Memory B cell (primary cell): Measurements from ENCODE around the gene SLC26A9.
A peak's percentile ranks its signal among the peaks of the same experiment; 100 is the strongest.

Source experiments
- ATAC-seq: fragments of 150-1000 bp; cut with Tn5 transposase; 2 replicates; pipeline ENCODE4 v1.10.0; 2021; ENCODE audit warnings: low read depth, mild to moderate bottlenecking, moderate library complexity
- DNase-seq, 2 donors: peaks; one replicate each; pipeline ENCODE4 v3.0.0; 2022; ENCODE audit warnings: low spot score in 2 of 2
- H3K27ac Mint-ChIP-seq: one replicate; pipeline ENCODE4 v1.8.0; 2022; ENCODE audit warnings: mild to moderate bottlenecking, moderate library complexity, mixed read lengths
- H3K27me3 Mint-ChIP-seq: one replicate; pipeline ENCODE4 v1.8.0; 2022; ENCODE audit warnings: mixed read lengths
- H3K36me3 Mint-ChIP-seq: one replicate; pipeline ENCODE4 v1.8.0; 2022; ENCODE audit warnings: mild to moderate bottlenecking, mixed read lengths
- H3K4me1 Mint-ChIP-seq: one replicate; pipeline ENCODE4 v1.8.0; 2022; ENCODE audit warnings: mixed read lengths
- H3K4me3 Mint-ChIP-seq: one replicate; pipeline ENCODE4 v1.8.0; 2022; ENCODE audit warnings: mild to moderate bottlenecking, moderate library complexity, mixed read lengths
- H3K9me3 Mint-ChIP-seq: one replicate; pipeline ENCODE4 v1.8.0; 2022; ENCODE audit warnings: mixed read lengths

The SLC26A9 gene, protein sequence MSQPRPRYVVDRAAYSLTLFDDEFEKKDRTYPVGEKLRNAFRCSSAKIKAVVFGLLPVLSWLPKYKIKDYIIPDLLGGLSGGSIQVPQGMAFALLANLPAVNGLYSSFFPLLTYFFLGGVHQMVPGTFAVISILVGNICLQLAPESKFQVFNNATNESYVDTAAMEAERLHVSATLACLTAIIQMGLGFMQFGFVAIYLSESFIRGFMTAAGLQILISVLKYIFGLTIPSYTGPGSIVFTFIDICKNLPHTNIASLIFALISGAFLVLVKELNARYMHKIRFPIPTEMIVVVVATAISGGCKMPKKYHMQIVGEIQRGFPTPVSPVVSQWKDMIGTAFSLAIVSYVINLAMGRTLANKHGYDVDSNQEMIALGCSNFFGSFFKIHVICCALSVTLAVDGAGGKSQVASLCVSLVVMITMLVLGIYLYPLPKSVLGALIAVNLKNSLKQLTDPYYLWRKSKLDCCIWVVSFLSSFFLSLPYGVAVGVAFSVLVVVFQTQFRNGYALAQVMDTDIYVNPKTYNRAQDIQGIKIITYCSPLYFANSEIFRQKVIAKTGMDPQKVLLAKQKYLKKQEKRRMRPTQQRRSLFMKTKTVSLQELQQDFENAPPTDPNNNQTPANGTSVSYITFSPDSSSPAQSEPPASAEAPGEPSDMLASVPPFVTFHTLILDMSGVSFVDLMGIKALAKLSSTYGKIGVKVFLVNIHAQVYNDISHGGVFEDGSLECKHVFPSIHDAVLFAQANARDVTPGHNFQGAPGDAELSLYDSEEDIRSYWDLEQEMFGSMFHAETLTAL

DNA sequence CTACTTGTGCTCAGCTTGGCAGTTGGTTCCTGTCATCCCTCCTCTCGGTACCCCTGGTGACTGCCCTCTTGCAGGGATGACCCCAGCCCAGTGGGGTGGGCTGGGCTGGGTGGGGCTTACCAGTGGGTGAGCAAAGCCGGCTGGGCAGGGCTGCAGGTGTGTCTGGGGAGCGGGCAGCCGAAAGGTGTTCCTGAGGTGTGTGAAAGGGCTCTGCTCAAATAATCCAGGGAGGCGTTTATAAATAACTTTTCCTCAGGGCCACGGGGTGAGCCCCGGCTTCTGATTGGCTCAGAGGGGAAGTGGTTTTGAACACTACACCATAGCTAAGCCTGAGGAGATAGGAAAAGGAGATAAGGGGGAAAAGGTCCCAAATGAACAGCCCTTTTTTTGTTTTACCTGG, at the start of gene SLC26A9:
Gene SLC26A9, minus strand, starts transcription at position 212 of the 400 bp plus-strand sequence. CDS start 7,636 bp downstream, outside the sequence.
- no peaks in the 10 kb centered on the region for H3K9me3 Mint-ChIP-seq
- H3K4me3 Mint-ChIP-seq: no peak within 1 kb of the TSS
- ATAC-seq (no peak), DNase-seq (no peak)
- no peaks in the 10 kb centered on the region for H3K36me3 Mint-ChIP-seq
- peaks cover 26% of the 10 kb centered on the region for H3K27me3 Mint-ChIP-seq
- no peak within 1 kb of the TSS for H3K27ac Mint-ChIP-seq
- peaks cover 5% of the 10 kb centered on the region for H3K4me1 Mint-ChIP-seq

DNA sequence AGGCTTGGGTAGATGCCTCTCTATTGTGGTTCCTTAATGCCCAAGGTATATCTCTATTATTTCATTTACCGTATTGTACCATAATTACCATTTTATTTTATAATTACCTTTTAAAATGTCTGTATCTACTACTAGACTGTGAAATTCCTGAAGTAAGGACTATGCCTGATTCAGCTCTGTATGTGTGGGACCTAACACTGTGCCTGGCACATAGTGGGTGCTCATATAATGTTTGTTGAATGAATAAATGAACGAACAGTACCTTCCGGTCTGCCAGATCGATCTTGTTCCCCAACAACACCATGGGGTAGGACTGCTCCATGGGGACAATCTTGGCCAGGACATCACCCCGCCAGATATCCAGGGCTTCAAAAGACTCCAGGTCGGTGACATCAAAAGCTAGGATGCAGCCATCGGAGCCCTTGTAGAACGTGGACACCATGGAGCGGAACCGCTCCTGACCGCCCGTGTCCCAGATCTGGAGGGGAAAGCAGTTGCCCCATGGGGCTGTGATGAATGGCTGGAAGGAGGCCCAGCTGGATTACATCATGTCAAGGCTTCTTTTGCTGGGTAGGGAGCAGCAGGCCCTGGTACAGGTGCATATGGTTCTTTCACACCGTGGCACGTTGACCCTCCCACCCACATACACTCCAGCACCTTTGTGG, 49.1 kb upstream of the SLC26A9 start:
- peaks cover 3% of the 10 kb centered on the region for H3K9me3 Mint-ChIP-seq

DNA sequence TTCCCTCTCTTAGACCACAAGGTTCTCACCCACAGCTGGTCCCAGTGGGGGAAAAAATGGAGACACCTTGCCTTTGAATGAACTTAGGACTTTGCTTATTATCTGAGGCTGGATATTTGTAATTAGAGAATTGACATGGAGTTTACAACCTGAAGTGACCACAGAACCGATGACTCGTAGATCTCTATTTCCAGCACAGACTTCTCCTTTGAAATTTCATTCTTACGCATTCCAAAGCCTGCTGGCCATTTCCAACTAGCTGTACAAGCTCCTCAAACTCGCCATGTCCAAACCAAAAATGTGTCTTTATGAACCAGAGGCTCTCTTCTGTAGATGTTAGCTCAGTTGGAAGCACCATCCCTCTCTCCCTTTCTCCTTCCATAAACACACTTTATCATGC, 48.0 kb upstream of the SLC26A9 start:
- Mint-ChIP-seq H3K4me3 (no peak overlapping the region), H3K9me3 (no peaks in the 10 kb centered on the region), H3K36me3 (no peaks in the 10 kb centered on the region), H3K4me1 (peaks cover 5% of the 10 kb centered on the region), H3K27ac (no peak overlapping the region), H3K27me3 (peaks cover 11% of the 10 kb centered on the region)
- DNase-seq (no peak), ATAC-seq (no peak)

More for the DNA sequence above, 49.1 kb upstream of the SLC26A9 start:
- no peak for DNase-seq
- H3K27me3 Mint-ChIP-seq: peaks cover 11% of the 10 kb centered on the region
- no peak overlapping the region for H3K4me3 Mint-ChIP-seq
- peaks cover 10% of the 10 kb centered on the region for H3K4me1 Mint-ChIP-seq
- H3K36me3 Mint-ChIP-seq: peaks cover 2% of the 10 kb centered on the region
- ATAC-seq: no peak
- no peak overlapping the region for H3K27ac Mint-ChIP-seq

DNA sequence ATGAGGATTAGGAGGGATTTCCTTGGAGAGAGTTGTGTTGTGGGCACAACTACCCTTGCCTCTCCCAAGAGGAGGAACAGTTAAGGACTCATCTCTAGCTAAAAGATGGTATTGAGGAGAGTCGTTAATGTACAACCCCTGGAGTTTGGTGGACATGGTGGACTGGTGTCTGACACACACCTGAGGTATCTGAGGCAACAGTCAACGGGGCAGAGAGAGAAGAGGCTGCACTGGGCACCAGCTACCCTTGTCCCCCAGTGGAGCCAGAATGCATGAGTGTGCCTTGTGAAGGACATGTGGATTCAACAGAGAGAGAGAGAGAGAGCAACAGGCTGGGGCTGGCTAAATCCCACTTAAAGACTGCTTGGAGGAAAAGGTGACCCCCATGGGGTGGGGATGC, 47.0 kb upstream of the SLC26A9 start:
- peaks cover 5% of the 10 kb centered on the region for H3K4me1 Mint-ChIP-seq
- no peaks in the 10 kb centered on the region for H3K9me3 Mint-ChIP-seq
- no peaks in the 10 kb centered on the region for H3K36me3 Mint-ChIP-seq

DNA sequence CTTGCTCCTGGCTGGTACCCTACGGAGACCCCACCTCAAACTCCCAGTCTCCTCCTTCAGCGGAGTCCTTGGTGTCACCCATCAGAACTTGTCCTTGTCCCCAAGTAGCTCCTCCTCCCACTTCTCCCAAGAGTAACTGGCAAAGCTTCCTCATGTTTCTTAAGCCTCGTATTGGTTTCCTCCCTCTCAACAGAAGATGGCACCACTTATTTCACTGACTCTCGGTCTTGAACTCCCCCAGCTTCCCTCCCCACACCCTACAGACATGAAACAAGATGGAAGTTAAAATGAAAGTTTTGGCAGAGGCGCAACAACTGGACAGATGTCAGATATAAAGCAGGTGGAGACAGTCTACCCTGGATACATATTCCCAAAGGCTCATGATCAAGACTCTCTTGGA, 46.5 kb upstream of the SLC26A9 start:
- Mint-ChIP-seq H3K4me3 (no peak overlapping the region), H3K4me1 (peaks cover 5% of the 10 kb centered on the region), H3K36me3 (no peaks in the 10 kb centered on the region), H3K27me3 (peaks cover 11% of the 10 kb centered on the region), H3K9me3 (no peaks in the 10 kb centered on the region), H3K27ac (no peak overlapping the region)
- no peak for DNase-seq
- ATAC-seq: no peak

More for the DNA sequence above, 47.0 kb upstream of the SLC26A9 start:
- Mint-ChIP-seq H3K27me3 (peaks cover 11% of the 10 kb centered on the region), H3K27ac (no peak overlapping the region), H3K4me3 (no peak overlapping the region)
- no peak for DNase-seq
- ATAC-seq: no peak

DNA sequence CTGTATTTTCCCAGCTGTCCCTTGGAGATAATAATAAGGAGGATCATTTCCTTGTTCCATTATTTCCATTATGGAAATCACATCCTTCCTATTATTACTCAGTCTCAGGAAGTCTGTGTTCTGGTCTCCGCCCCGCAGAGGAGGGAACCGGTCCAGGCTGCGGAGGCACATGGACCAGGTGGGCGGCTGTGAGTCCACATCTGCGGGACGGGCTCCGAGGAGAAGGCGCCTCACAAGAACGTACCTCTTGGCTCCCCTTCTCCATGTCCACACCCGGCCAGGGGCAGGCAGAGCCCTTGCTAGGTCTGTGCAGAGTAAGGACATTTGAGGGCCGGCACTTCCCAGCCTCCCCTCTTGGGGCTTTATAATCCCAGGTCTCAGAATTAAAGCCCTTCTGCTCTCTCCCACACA, 45.3 kb upstream of the SLC26A9 start:
- H3K9me3 Mint-ChIP-seq: no peaks in the 10 kb centered on the region
- DNase-seq (no peak), ATAC-seq (no peak)
- H3K27me3 Mint-ChIP-seq: peaks cover 11% of the 10 kb centered on the region
- H3K27ac Mint-ChIP-seq: no peak overlapping the region
- no peaks in the 10 kb centered on the region for H3K36me3 Mint-ChIP-seq
- peaks cover 5% of the 10 kb centered on the region for H3K4me1 Mint-ChIP-seq
- no peak overlapping the region for H3K4me3 Mint-ChIP-seq

DNA sequence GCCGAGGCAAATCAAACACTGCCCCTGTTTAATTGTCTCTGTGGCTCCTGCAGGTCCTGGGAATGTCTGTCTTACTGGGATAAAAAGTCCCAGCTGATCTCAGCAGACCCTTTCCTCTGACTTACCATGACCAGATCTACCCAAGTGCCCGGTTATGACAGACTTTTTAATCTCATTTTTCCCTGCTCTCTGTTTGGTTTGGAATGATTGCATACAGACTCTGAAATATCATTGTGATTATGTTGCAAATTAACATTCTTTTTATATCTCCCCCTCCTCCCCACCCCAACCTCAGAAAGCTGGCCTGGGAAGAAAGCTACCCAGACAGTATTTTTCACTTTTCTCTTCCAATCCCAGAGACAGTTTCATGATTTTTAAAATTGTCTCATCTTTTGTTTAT, 43.6 kb upstream of the SLC26A9 start:
- Mint-ChIP-seq H3K27ac (no peak overlapping the region), H3K4me3 (no peak overlapping the region), H3K4me1 (peaks cover 5% of the 10 kb centered on the region), H3K36me3 (peaks cover 2% of the 10 kb centered on the region), H3K9me3 (peaks cover 1% of the 10 kb centered on the region), H3K27me3 (peaks cover 9% of the 10 kb centered on the region)
- ATAC-seq: no peak
- DNase-seq: no peak

DNA sequence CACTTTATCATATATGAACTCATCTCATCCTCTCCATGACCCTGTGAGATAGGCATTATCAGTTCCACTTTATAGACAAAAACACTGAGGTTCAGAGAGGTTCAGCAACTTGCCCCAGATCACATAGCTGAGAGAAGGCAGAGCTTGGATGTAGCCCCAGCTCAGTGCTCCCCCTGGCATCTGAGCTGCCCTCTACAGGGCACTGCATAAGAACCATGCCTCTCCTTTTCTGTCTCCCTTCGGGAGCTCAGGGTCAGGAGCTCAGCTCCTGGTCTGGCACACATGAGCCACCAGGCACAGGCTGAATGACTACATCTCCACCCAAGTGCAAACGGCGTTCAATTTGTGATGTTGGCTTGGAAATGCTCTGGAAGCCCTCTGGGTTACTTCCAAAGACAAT, 43.0 kb upstream of the SLC26A9 start:
- Mint-ChIP-seq H3K4me3 (no peak overlapping the region), H3K27me3 (peaks cover 7% of the 10 kb centered on the region), H3K36me3 (peaks cover 3% of the 10 kb centered on the region), H3K27ac (no peak overlapping the region), H3K4me1 (peaks cover 3% of the 10 kb centered on the region), H3K9me3 (peaks cover 1% of the 10 kb centered on the region)
- ATAC-seq: no peak
- DNase-seq: no peak

DNA sequence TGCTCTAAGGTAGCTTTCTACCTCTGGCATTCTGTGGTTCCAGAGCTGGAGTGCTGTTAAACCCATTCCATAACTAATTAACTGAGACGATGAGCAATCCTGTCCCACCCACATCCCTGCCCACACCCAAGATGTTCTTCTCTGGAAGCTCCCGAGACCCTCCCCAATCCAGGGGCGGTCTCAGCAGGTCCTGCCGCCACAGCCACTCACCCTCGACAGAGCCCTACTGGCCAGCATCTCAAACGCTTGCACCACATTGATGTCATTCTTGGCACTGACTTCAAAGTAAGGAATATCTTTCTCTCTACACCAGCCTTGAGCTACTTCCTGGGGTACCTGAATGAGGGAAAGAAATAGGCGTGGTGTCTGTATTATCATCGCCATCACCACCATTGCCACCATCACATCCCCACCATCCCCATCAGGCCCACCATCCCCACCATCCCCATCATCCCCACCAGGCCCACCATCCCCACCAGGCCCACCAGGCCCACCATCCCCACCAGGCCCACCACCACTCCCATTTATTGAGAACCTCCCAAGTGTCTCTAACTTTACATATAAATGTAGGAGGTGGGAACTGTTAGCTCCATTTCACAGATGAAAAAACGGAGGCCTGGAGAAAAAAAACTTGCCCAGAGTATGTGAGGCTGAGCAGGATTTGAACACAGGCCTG, 42.2 kb upstream of the SLC26A9 start:
- Mint-ChIP-seq H3K27me3 (peaks cover 7% of the 10 kb centered on the region), H3K27ac (no peak overlapping the region), H3K4me1 (peaks cover 3% of the 10 kb centered on the region), H3K9me3 (peaks cover 1% of the 10 kb centered on the region), H3K4me3 (no peak overlapping the region), H3K36me3 (peaks cover 3% of the 10 kb centered on the region)
- no peak for ATAC-seq
- no peak for DNase-seq

DNA sequence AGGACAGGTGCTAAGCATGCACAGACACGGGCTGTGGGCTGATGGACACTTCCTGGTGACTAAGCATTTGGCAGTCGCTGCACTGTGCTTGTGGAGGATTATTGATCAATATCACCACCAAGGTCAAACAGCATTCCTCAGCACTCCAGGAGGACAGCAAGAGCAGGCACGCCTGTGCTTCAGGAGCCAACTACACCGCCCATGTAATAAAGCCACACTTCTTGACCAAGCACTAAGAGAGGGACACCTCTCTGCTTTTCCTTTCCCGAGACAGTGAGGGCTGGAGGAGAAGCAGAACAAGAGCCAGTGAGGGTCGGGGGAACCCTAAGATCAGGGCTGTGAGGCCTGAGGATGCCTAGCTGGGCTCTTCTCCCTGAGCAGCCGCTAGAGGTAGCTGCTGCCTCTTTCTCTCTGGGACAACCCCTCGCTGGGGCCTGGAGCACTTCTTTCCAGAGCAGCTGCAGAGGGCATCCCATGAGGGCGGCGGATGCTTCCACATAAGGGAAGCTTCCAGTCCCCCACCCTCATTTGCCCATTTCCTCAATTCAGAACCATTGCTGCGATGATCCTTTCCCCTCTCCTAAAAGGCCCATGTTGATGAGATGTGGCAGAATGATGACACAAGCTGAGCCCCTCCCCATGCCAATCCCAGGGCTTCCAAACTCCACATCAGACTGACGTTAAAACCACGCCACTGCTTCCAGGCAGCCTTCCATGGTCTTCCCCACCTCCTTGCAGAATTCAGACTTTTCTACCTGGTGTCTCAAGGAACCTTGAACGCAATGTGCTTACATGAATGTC, 40.9 kb upstream of the SLC26A9 start:
- Mint-ChIP-seq H3K27ac (no peak overlapping the region), H3K36me3 (peaks cover 3% of the 10 kb centered on the region), H3K9me3 (peaks cover 1% of the 10 kb centered on the region), H3K4me3 (no peak overlapping the region), H3K27me3 (no peaks in the 10 kb centered on the region), H3K4me1 (no peaks in the 10 kb centered on the region)
- ATAC-seq: peak; percentile 90
- peak in 1 of 2 donors; percentile 30 for DNase-seq

DNA sequence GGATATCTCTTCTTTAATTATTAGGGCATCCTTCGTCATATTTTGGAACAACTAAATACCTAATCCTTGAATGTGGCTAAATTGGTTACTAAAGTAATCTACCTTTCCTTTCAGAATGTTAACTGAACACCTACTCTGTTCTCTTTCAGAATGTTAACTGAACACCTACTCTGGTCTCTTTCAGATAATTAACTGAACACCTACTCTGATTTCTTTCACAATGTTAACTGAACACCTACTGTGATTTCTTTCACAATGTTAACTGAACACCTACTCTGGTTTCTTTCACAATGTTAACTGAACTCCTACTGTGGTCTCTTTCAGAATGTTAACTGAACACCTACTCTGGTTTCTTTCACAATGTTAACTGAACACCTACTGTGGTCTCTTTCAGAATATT, 38.0 kb upstream of the SLC26A9 start:
- peaks cover 3% of the 10 kb centered on the region for H3K36me3 Mint-ChIP-seq
- H3K9me3 Mint-ChIP-seq: peaks cover 1% of the 10 kb centered on the region
- H3K4me1 Mint-ChIP-seq: no peaks in the 10 kb centered on the region
- H3K27me3 Mint-ChIP-seq: no peaks in the 10 kb centered on the region
- ATAC-seq: no peak
- H3K4me3 Mint-ChIP-seq: no peak overlapping the region
- H3K27ac Mint-ChIP-seq: no peak overlapping the region
- no peak for DNase-seq

DNA sequence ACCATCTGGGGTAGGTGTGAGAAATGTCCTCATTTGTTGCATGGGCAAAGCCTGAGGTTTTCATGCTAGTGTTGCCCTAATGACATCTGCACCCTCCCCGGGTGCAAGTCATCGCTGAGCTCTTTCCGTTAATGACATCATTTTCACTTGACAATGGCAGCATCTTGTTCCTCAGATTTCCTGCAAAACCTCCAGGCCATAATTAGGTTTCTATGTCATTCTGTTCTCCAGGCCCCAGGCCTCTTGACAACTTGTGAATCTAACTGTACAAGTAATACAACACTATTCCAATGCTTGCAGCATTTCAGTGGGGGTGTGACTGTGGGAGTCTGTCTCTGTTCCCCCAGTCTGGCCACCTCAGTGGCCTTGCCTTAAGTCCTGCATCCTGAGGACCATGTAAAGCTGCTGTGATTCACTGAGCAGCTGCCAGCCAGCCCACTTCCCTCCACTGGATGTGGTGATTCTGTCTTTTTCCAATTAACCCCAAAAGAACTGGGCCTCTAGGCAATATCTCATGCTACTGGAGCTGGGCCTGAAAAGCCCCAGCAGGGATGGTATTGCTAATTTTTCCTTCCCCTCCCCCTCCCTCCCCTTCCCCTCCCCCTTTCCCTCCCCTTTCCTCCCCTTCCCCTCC, 37.1 kb upstream of the SLC26A9 start:
- Mint-ChIP-seq H3K4me3 (no peak overlapping the region), H3K4me1 (no peaks in the 10 kb centered on the region), H3K27ac (no peak overlapping the region), H3K9me3 (peaks cover 1% of the 10 kb centered on the region), H3K36me3 (peaks cover 3% of the 10 kb centered on the region), H3K27me3 (no peaks in the 10 kb centered on the region)
- ATAC-seq (no peak), DNase-seq (no peak)

DNA sequence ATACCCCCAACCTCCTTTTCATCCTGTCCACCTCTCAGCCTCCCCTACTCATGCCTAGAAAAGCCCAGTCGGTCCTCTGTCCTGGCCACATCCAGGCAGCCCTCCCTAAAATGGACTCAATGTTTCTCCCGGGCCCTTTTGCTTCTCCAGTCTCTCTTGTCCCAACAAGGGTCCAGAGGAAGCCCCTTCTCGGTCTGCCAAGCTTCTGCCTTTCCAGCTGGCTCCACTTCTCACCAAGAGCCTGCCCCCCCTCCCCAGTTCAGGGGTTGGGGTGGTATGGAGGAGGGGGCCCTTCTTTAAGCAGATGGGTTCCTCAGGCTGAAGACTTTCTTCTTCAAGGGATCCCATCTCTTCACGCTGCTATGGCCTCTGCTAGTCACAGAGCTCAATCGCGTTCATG, 36.0 kb upstream of the SLC26A9 start:
- Mint-ChIP-seq H3K36me3 (peaks cover 3% of the 10 kb centered on the region), H3K4me3 (no peak overlapping the region), H3K27ac (no peak overlapping the region), H3K27me3 (peaks cover 9% of the 10 kb centered on the region), H3K9me3 (peaks cover 1% of the 10 kb centered on the region), H3K4me1 (peaks cover 6% of the 10 kb centered on the region)
- no peak for DNase-seq
- ATAC-seq: no peak
